Peyer's patch (tissue), 4 donors: ENCODE data around the gene C20orf173.

ENCODE experiments used
- POLR2A ChIP-seq, 2 donors: fragments of 450-650 bp; IDR thresholded peaks; one replicate each; pipeline ENCODE4 v1.5.1; 2017; ENCODE audit warnings: antibody characterized with exemption in 2 of 2, mild to moderate bottlenecking in 2 of 2, moderate library complexity in 2 of 2
- TF ChIP-seq, protein P1 (sequence below), 6 experiments: fragments of 450-650 bp in 4 of 6; fragments of 200-600 bp in 2 of 6; sonication (generic) in 1 of 6; IDR thresholded peaks; one replicate each; pipeline ENCODE4 v1.5.1; 2017 to 2019; ENCODE audit warnings: antibody characterized with exemption in 6 of 6, mild to moderate bottlenecking in 3 of 6, moderate library complexity in 1 of 6

DNA sequence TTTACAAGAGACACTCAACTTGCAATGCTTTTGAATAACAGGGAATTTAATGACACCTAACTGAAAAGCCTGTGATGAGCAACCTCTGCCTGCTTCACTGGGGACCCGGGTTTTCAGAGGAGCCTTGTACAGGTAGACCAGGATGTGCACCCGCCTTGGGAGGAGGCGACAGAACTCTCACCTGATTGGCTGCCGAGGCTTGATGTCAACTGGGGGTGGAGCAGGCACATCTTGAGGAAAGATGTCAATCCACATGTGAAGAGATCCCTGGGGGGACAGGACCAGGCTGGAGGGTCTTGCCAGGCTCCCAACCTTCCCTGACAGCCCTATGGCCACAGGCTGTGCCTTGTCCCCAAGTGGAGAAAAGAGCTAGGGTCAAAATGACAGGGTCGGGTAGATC is 32.2 kb upstream of the C20orf173 start:
- TF ChIP-seq, protein P1, sequence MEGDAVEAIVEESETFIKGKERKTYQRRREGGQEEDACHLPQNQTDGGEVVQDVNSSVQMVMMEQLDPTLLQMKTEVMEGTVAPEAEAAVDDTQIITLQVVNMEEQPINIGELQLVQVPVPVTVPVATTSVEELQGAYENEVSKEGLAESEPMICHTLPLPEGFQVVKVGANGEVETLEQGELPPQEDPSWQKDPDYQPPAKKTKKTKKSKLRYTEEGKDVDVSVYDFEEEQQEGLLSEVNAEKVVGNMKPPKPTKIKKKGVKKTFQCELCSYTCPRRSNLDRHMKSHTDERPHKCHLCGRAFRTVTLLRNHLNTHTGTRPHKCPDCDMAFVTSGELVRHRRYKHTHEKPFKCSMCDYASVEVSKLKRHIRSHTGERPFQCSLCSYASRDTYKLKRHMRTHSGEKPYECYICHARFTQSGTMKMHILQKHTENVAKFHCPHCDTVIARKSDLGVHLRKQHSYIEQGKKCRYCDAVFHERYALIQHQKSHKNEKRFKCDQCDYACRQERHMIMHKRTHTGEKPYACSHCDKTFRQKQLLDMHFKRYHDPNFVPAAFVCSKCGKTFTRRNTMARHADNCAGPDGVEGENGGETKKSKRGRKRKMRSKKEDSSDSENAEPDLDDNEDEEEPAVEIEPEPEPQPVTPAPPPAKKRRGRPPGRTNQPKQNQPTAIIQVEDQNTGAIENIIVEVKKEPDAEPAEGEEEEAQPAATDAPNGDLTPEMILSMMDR (IDR thresholded peaks at IDR 0.05) = no peak
- no peak for TF ChIP-seq POLR2A (IDR thresholded peaks at IDR 0.05)
